ENCODE data around the gene TGFBR2.

Gene TGFBR2

GRCh38 chr3:30606301-30607031, at the start of gene TGFBR2:
TSS of gene TGFBR2 (plus strand) at chr3:30606601. CDS start at chr3:30606884, 283 bp downstream.
- DNase-seq: no peak

DNA sequence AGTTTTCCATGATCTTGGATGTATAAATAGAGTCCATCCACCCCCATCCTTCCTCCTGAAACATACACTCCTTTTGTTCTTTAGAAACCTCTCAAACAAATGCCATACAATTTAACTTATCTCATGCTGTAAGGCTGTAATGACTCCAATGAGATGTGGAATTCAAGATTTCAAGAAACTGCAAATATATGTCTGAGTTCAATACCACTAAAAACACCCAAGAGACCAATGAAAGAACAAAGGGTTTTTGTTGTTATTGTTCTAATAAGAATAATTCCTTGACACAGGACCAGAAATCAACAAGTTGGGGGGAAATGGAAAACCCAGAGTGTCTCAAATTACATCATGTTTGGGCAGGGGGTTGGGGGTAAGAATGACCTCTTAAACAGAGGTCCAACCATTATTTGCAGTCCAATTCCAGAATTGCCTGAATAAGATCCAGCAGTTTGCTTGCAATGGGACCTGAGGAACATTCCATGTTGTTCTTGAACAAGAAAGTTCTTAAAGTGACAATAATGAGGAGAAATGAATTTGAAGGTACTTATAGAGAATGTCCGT, 48.6 kb upstream of the TGFBR2 start:
- no peak for DNase-seq

DNA sequence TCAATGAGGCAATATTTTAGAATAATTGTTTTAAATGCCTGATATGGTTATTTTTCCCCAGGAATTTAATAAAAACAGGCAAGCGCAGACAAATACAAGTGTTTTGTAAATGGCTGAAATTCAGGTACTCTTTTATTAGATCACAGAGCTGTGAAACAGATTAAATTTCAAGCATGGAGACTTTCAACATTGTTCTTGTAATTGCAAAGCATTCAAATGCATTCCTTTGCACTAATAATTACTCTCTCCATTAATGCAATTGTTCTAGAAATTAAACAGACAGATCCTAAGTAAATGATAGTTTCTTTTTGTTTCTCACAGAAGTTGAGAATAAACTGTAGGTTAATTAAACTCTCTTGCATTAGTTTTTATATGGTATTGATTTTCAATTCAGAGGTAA, 42.4 kb upstream of the TGFBR2 start:
- DNase-seq: no peak

GRCh38 chr3:30567139-30567753, 39.2 kb upstream of the TGFBR2 start:
- DNase-seq: no peak

GRCh38 chr3:30576946-30577345, 29.5 kb upstream of the TGFBR2 start:
- DNase-seq: no peak

DNA sequence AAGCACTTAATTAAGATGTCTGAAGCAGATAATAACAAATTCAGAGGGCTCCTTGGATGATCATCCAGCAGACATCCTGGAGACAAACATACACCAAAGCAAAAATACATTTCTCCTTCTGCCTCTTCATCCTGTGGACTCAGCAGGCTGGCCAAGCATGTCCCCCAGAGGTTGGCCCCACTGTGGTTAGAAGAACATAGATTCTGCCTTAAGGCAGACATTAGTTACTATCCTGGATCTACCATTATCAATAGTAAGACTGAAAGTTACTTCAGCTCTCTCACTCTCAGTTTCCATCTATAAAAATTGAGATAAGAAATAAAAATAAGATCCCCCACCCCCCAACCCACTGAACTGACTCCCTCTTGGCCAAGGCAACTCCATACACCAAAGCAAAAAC, 28.6 kb upstream of the TGFBR2 start:
- DNase-seq: no peak

DNA sequence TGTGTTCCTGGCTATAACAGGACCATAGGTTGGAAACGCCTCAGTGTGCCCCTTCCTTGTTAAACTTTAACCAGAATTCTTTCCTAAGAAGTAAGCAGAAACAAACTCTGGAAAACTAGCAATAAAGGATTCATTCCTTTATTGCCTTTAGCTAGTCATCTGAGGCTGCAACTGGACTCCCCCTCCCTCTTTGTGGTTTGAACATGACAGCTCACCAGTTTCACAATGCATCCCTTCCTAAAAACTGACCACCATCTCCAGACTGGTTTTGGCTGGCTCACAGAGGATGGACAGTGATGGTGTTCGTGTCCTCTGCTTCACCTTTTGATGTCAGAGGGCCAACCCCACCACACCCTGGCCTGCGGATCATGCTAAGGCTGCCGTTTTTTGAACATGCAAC, 27.9 kb upstream of the TGFBR2 start:
- DNase-seq: no peak

GRCh38 chr3:30578986-30579579, 27.3 kb upstream of the TGFBR2 start:
- no peak for DNase-seq

- no peak for DNase-seq
These were observed 25.3 kb upstream of the TGFBR2 start for GRCh38 chr3:30581067-30581585.

DNA sequence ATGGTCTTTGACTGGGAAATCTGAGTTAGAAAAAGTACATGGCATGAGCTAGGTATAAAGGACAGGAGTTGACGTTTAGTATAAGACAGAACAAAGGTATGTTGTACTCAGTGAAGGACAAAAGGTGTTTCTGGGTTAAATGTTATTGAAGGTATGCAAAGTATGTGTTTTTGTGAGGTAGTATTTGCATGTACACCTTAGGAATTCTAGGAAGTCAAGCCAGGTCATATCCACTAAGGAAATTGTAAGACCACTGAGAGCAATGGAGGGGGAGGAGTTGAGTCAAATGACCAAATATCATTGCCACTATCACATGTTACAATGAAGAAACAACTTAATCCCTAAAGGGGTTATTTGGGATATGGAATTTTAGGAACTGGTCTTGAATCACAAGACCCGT, 24.4 kb upstream of the TGFBR2 start:
- DNase-seq: no peak

- no peak for DNase-seq
These were observed 22.4 kb upstream of the TGFBR2 start for GRCh38 chr3:30583973-30584372.

DNA sequence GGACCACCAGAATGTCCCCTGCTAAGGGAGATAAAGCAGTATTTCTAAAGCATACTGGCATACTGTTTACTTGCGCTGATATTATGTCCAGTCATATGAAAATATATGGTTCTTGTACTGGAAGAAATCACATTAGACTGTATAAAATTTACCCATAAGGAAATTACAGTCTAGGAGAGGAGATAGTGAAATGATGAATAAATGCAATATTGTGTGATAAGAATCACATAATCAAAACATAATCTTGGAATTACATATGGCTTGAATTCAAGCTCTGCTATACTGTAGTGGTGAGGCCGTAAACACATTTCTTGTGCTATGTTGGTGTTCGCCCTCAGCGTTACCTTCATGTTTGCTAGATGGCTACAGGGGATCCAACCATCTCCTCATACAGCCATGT, 20.7 kb upstream of the TGFBR2 start:
- no peak for DNase-seq

DNA sequence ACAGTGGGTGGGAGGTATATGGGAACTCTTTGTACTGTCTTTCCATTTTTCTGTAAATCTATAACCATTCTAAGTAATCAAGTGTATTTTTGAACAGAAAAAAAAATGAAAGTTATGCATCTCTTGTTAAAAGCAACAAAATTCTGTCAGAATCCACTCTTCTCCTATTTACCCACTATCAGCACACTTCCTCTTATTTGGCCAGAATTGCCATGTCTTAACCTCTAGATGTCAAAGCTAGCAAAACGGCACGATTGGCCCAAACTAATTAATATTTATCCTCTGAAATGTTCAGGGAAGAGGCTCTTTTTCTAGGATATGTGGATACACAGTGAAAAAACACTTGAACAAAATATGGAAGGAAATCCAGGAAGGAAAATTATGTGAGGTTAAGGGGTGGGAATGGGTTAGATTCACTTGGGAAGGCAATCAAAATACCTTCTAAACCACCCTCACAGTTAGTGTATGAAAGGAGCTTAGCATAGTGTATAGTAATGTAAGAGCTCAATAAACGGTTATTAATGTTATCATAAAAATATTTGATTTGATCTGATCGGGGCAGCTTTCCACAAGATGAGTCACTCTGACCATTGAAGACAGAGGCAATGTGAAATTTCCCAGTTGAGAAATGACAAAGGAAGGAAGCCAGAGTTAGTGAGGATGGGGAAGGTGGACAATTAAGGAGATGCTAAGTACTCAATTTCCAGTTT, 20.1 kb upstream of the TGFBR2 start:
- DNase-seq: no peak

- DNase-seq: no peak
These were observed 19.5 kb upstream of the TGFBR2 start for GRCh38 chr3:30586806-30587486.

GRCh38 chr3:30587904-30588303, 18.5 kb upstream of the TGFBR2 start:
- no peak for DNase-seq

DNA sequence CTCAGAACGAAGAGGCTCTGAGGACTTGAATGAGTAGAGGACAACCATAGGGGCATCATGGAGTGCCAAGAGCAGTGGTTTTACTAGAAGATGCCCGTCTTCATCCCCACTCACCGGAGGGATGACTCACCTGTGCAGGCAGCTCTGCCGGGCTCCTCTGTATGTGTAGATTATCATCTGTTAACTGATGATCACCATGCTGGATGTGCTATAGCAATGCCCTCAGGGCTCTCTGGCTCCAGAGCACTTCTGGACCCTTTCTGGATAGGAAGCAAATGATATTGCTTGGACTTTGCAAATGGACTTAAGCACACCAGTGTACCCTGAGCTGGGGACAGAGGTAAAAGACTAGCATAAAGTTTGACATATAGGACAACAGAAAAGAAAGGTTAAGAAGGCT, 10.2 kb upstream of the TGFBR2 start:
- no peak for DNase-seq

DNA sequence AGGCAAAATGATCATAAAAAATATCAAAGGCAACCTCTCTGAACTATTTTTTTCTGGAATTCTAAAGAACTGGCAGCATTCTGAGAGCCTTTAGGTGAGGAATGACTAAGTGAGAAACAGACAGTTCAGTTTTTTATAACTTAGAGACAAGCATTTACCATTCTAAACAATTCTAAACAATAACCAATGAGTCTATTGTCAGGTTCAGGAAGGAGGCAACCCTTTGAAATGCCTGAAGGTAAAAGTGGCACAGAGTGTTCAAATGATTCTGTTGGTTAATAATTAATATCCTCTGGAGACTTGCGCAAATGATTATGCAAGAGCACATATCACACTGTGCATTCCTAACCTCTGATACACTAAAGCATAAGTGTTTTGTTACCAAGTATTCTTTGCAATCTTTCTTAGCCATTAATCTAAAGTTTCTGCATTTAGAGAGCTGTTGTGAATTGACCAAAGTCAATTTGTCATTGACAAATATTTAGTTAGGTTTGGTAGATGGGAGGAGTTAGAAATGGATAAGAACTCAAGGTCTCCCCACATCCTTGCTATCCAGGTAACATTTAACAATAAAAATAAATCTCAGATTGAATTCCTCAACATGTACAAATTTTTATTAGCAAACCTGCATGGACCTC, 9.2 kb upstream of the TGFBR2 start:
- no peak for DNase-seq

- DNase-seq: no peak
These were observed 8.6 kb upstream of the TGFBR2 start for GRCh38 chr3:30597769-30598134.

- no peak for DNase-seq
These were observed 7.5 kb upstream of the TGFBR2 start for GRCh38 chr3:30598668-30599545.

GRCh38 chr3:30600572-30600971, 5.8 kb upstream of the TGFBR2 start:
- DNase-seq: no peak

DNA sequence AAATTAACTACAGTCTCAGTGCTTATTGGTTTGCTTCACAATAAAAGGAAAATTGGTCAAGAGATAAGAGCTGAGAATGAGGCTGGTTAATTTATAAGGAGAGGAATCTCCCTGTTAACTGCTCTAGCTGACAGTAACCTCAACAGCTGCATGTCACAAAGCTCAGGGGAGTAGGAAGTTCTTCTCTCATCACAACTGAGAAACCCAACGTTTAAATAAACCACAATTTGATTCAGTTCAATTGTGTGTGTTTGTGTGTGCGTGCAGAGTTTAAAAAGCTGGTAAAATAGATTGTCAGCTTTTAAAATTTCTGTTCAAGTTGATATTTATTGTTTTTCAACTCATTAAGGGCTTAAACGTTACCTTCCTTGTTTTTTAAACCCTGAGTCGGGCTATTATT, 3.5 kb upstream of the TGFBR2 start:
- no peak for DNase-seq

Data from cerebellar nuclear complex (tissue), 1 donor.